HepG2 (cell line): ENCODE results near the gene ALKBH4. TPM values are rescaled to one million over a fixed set of nuclear protein-coding genes. Genes with fewer than 3 reads are reported as not detected.

ENCODE experiments used
- DMAP1 ChIP-seq: IDR thresholded peaks from 2 replicates; pipeline ENCODE4 v1.6.1; 2016
- EZH2 ChIP-seq: conservative IDR thresholded peaks from 2 replicates; pipeline ENCODE4 v1.6.1; 2012; ENCODE audit warnings: mild to moderate bottlenecking, low read depth, low read length, moderate library complexity
- HES4 ChIP-seq: sonication (generic); formaldehyde crosslinking; IDR thresholded peaks from 2 replicates; pipeline ENCODE4 v1.9.0; 2021; ENCODE audit warnings: mild to moderate bottlenecking, missing genetic modification reagents, borderline replicate concordance
- KLF13 ChIP-seq: sonication (generic); formaldehyde crosslinking; IDR thresholded peaks from 2 replicates; pipeline ENCODE4 v1.4.0; 2020; ENCODE audit warnings: mild to moderate bottlenecking, missing genetic modification reagents
- MATR3 ChIP-seq: sonication (generic); formaldehyde crosslinking; IDR thresholded peaks from 2 replicates; pipeline ENCODE4 v1.4.0; 2020; ENCODE audit warnings: missing genetic modification reagents
- MED1 ChIP-seq: sonication (generic); formaldehyde crosslinking; IDR thresholded peaks from 2 replicates; pipeline ENCODE4 v1.4.0; 2020; ENCODE audit warnings: missing genetic modification reagents
- TBL1XR1 ChIP-seq: fragments of 150-350 bp; IDR thresholded peaks from 2 replicates; pipeline ENCODE4 v1.6.1; 2014; ENCODE audit warnings: borderline replicate concordance, low read length; ENCODE audit not compliant: partially characterized antibody
- TCF7L2 ChIP-seq: IDR thresholded peaks from 2 replicates; pipeline ENCODE4 v1.6.1; 2011; ENCODE audit warnings: mild to moderate bottlenecking, low read depth, low read length, moderate library complexity
- ZBTB8A ChIP-seq: sonication (generic); formaldehyde crosslinking; IDR thresholded peaks from 2 replicates; pipeline ENCODE4 v1.4.0; 2020; ENCODE audit warnings: mild to moderate bottlenecking, low read depth, missing genetic modification reagents, borderline replicate concordance
- ZFP1 ChIP-seq: IDR thresholded peaks from 2 replicates; pipeline ENCODE4 v1.6.1; 2016
- ZFP36L1 ChIP-seq: sonication (generic); formaldehyde crosslinking; IDR thresholded peaks from 2 replicates; pipeline ENCODE4 v1.8.0; 2022; ENCODE audit warnings: mild to moderate bottlenecking, missing genetic modification reagents, moderate library complexity
- ZNF207 ChIP-seq: fragments of 450-650 bp; IDR thresholded peaks from 2 replicates; pipeline ENCODE4 v1.6.1; 2016; ENCODE audit warnings: antibody characterized with exemption, borderline replicate concordance
- ZNF264 ChIP-seq: sonication (generic); formaldehyde crosslinking; IDR thresholded peaks from 2 replicates; pipeline ENCODE4 v1.4.0; 2020; ENCODE audit warnings: missing genetic modification reagents
- ZNF354B ChIP-seq: sonication (generic); formaldehyde crosslinking; IDR thresholded peaks from 2 replicates; pipeline ENCODE4 v1.8.0; 2022; ENCODE audit warnings: mild to moderate bottlenecking, missing genetic modification reagents
- ZNF383 ChIP-seq: sonication (generic); formaldehyde crosslinking; IDR thresholded peaks from 2 replicates; pipeline ENCODE4 v1.4.0; 2020; ENCODE audit warnings: missing genetic modification reagents, mild to moderate bottlenecking, borderline replicate concordance
- ZNF44 ChIP-seq: sonication (generic); formaldehyde crosslinking; IDR thresholded peaks from 2 replicates; pipeline ENCODE4 v1.5.1; 2020; ENCODE audit warnings: mild to moderate bottlenecking, missing genetic modification reagents
- ZNF614 ChIP-seq: IDR thresholded peaks from 2 replicates; pipeline ENCODE4 v1.6.1; 2018; ENCODE audit warnings: missing biosample characterization, missing genetic modification reagents, inconsistent platforms, borderline replicate concordance
- ZNF83 ChIP-seq: sonication (generic); formaldehyde crosslinking; IDR thresholded peaks from 2 replicates; pipeline ENCODE4 v1.4.0; 2020; ENCODE audit warnings: missing genetic modification reagents, mild to moderate bottlenecking, borderline replicate concordance
- polyA plus RNA-seq, 8 experiments: library from polyadenylated mRNA; depleted of rRNA in 3 of 8; stranded (reverse) in 7 of 8; unstranded in 1 of 8; fragments of >200 nt; fragmentation: Illumina TruSeq in 4 of 8; extraction: Trizol in 4 of 8; gene quantifications; 2 replicates each; pipeline versions ENCODE4 v1.2.1 to v1.2.3, GENCODE V29; 2011 to 2016; ENCODE audit warnings: low read depth in 4 of 8, missing spikeins in 1 of 8, mixed read lengths in 1 of 8; ENCODE audit not compliant: insufficient read depth in 1 of 8
- total RNA-seq, 5 experiments: library from RNA; depleted of rRNA; stranded (reverse); fragments of >200 nt; fragmentation: Illumina TruSeq; extraction: Trizol; gene quantifications; 2 replicates each; pipeline ENCODE4 v1.2.3, GENCODE V29; 2016; ENCODE audit warnings: low read depth in 1 of 5
- TF ChIP-seq, protein P1 (sequence below): IDR thresholded peaks from 2 replicates; pipeline ENCODE4 v1.6.1; 2016; ENCODE audit warnings: control low read depth
- TF ChIP-seq, protein P2 (sequence below): sonication (generic); formaldehyde crosslinking; IDR thresholded peaks from 2 replicates; pipeline ENCODE4 v1.4.0; 2020; ENCODE audit warnings: missing genetic modification reagents, low read depth, mild to moderate bottlenecking, borderline replicate concordance
- TF ChIP-seq, protein P3 (sequence below): sonication (generic); formaldehyde crosslinking; IDR thresholded peaks from 2 replicates; pipeline ENCODE4 v1.4.0; 2020; ENCODE audit warnings: missing genetic modification reagents, borderline replicate concordance
- TF ChIP-seq, protein P4 (sequence below): sonication (generic); formaldehyde crosslinking; IDR thresholded peaks from 2 replicates; pipeline ENCODE4 v1.8.1; 2022; ENCODE audit warnings: mild to moderate bottlenecking, missing genetic modification reagents
- TF ChIP-seq, protein P5 (sequence below): IDR thresholded peaks from 2 replicates; pipeline ENCODE4 v1.6.1; 2012; ENCODE audit warnings: low read length, improper control_type of control experiment

Gene ALKBH4
- total and polyA plus RNA-seq, 2 of the 13 experiments (the other 11 are each of a cell fraction or from before 2014, with no cell fraction given), result 2.6 to 8.8 TPM

DNA sequence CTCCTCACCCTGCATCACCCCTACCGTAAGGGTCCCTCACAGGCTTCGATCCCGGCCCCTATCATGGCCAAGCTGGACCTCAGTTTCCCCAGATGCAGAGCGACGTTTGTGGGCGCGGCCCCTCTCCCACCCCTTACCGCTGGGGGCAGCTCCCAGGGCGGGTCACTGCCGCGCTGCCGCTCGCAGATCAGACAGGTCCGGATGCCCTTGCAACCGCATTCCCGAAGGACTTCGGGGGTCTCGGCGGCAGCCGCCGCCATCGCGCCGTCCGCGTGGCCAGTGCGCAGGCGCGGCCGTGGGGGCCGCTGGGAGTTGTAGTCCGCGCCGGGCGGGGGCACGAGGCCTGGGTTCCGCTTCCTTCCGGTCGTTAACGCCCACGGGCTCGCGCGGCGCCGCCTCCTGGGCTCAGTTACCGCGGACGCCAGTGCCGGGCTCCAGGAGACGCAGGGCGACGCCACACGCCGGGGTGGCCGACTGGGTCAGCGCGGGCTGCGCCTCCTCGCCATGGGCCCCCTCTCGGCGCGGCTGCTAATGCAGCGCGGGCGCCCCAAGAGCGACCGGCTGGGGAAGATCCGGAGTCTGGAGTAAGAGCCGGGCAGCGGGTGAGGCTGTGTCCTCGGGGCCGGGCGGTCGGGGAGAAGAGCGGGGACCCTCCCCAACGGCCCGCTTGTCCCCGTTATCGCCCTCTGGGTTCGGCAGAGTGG lies at the start of gene ALKBH4, which contains the start of gene LRWD1 (continued):
- TF ChIP-seq, protein P1, sequence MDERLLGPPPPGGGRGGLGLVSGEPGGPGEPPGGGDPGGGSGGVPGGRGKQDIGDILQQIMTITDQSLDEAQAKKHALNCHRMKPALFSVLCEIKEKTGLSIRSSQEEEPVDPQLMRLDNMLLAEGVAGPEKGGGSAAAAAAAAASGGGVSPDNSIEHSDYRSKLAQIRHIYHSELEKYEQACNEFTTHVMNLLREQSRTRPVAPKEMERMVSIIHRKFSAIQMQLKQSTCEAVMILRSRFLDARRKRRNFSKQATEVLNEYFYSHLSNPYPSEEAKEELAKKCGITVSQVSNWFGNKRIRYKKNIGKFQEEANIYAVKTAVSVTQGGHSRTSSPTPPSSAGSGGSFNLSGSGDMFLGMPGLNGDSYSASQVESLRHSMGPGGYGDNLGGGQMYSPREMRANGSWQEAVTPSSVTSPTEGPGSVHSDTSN (CRISPR knock-in tag), result no peak
- 0 out of 2 replicates have a peak, but pooled peaks have one; percentile 16 for TF ChIP-seq DMAP1 (CRISPR knock-in tag)
- TF ChIP-seq ZNF354B (CRISPR knock-in tag), result no peak
- peak; percentile 35; the same call in 1 of the 2 replicates for TF ChIP-seq MED1 (CRISPR knock-in tag)
- peak; percentile 23; the same call in 1 of the 2 replicates for TF ChIP-seq ZNF614
- TF ChIP-seq, protein P2, sequence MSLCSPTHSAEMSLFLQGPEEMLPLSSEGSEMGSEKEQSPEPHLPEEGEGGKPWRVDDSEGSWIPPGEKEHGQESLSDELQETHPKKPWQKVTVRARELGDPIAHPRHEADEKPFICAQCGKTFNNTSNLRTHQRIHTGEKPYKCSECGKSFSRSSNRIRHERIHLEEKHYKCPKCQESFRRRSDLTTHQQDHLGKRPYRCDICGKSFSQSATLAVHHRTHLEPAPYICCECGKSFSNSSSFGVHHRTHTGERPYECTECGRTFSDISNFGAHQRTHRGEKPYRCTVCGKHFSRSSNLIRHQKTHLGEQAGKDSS (CRISPR knock-in tag), result 0 out of 2 replicates have a peak, but pooled peaks have one; percentile 51
- TF ChIP-seq MATR3 (CRISPR knock-in tag), result no peak
- no peak for TF ChIP-seq ZNF207
- TF ChIP-seq, protein P3, sequence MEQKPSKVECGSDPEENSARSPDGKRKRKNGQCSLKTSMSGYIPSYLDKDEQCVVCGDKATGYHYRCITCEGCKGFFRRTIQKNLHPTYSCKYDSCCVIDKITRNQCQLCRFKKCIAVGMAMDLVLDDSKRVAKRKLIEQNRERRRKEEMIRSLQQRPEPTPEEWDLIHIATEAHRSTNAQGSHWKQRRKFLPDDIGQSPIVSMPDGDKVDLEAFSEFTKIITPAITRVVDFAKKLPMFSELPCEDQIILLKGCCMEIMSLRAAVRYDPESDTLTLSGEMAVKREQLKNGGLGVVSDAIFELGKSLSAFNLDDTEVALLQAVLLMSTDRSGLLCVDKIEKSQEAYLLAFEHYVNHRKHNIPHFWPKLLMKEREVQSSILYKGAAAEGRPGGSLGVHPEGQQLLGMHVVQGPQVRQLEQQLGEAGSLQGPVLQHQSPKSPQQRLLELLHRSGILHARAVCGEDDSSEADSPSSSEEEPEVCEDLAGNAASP (CRISPR knock-in tag), result no peak
- no peak for TF ChIP-seq ZFP1
- TF ChIP-seq ZNF383 (CRISPR knock-in tag), result no peak
- TF ChIP-seq EZH2, result no peak
- TF ChIP-seq TBL1XR1, result no peak
- peak; percentile 38; the same call in 1 of the 2 replicates for TF ChIP-seq ZFP36L1 (CRISPR knock-in tag)
- no peak for TF ChIP-seq ZNF83 (CRISPR knock-in tag)
- TF ChIP-seq ZNF44 (CRISPR knock-in tag), result no peak
- TF ChIP-seq, protein P4, sequence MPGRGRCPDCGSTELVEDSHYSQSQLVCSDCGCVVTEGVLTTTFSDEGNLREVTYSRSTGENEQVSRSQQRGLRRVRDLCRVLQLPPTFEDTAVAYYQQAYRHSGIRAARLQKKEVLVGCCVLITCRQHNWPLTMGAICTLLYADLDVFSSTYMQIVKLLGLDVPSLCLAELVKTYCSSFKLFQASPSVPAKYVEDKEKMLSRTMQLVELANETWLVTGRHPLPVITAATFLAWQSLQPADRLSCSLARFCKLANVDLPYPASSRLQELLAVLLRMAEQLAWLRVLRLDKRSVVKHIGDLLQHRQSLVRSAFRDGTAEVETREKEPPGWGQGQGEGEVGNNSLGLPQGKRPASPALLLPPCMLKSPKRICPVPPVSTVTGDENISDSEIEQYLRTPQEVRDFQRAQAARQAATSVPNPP (CRISPR knock-in tag), result 0 out of 2 replicates have a peak, but pooled peaks have one; percentile 68
- peak; percentile 81; the same call in 1 of the 2 replicates for TF ChIP-seq HES4 (CRISPR knock-in tag)
- TF ChIP-seq, protein P5, sequence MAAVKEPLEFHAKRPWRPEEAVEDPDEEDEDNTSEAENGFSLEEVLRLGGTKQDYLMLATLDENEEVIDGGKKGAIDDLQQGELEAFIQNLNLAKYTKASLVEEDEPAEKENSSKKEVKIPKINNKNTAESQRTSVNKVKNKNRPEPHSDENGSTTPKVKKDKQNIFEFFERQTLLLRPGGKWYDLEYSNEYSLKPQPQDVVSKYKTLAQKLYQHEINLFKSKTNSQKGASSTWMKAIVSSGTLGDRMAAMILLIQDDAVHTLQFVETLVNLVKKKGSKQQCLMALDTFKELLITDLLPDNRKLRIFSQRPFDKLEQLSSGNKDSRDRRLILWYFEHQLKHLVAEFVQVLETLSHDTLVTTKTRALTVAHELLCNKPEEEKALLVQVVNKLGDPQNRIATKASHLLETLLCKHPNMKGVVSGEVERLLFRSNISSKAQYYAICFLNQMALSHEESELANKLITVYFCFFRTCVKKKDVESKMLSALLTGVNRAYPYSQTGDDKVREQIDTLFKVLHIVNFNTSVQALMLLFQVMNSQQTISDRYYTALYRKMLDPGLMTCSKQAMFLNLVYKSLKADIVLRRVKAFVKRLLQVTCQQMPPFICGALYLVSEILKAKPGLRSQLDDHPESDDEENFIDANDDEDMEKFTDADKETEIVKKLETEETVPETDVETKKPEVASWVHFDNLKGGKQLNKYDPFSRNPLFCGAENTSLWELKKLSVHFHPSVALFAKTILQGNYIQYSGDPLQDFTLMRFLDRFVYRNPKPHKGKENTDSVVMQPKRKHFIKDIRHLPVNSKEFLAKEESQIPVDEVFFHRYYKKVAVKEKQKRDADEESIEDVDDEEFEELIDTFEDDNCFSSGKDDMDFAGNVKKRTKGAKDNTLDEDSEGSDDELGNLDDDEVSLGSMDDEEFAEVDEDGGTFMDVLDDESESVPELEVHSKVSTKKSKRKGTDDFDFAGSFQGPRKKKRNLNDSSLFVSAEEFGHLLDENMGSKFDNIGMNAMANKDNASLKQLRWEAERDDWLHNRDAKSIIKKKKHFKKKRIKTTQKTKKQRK, result no peak
- TF ChIP-seq ZBTB8A, result no peak
- no peak for TF ChIP-seq TCF7L2
- no peak; the same call in 1 of the 2 replicates for TF ChIP-seq KLF13
- TF ChIP-seq ZNF264 (CRISPR knock-in tag), result no peak
